Colonic mucosa (tissue), 4 donors: Measurements from ENCODE around the gene PTGIS. TPM values are rescaled to one million over a fixed set of nuclear protein-coding genes. Genes with fewer than 3 reads are reported as not detected.

ENCODE experiments used
- DNase-seq: peaks from one replicate; pipeline ENCODE4 v3.0.0-alpha.2; 2020
- H3K27ac ChIP-seq: fragments of 200-600 bp; one replicate; pipeline ENCODE4 v1.8.0; 2021
- H3K27me3 ChIP-seq: fragments of 200-600 bp; one replicate; pipeline ENCODE4 v1.8.0; 2021
- H3K36me3 ChIP-seq: fragments of 200-600 bp; one replicate; pipeline ENCODE4 v1.8.0; 2021
- H3K4me1 ChIP-seq: fragments of 200-600 bp; one replicate; pipeline ENCODE4 v1.8.0; 2021; ENCODE audit warnings: mild to moderate bottlenecking
- H3K4me3 ChIP-seq: fragments of 200-600 bp; one replicate; pipeline ENCODE4 v1.8.0; 2021
- H3K9ac ChIP-seq, 2 donors: one replicate each; pipeline ENCODE4 v1.7.0; 2013; ENCODE audit warnings: control low read depth in 2 of 2, low read depth in 2 of 2, low read length in 2 of 2
- H3K9me3 ChIP-seq: fragments of 200-600 bp; one replicate; pipeline ENCODE4 v1.8.0; 2021
- CTCF ChIP-seq: fragments of 200-600 bp; IDR thresholded peaks from one replicate; pipeline ENCODE4 v1.8.0; 2022; ENCODE audit warnings: antibody characterized with exemption, mild to moderate bottlenecking
- intact Hi-C: fragments of 100-400 bp; cut with DNase I; formaldehyde crosslinking; loops from one replicate; pipeline ENCODE4 v1.14.1; 2022
- total RNA-seq, 2 donors: library from RNA; stranded (reverse); fragmentation: NEBNext Ultra II Directional in 1 of 2; extraction: Animal tissue kit (Norgen Biotek cat#: 25700) in 1 of 2; gene quantifications; one replicate each; pipeline ENCODE4 v1.2.1, GENCODE V29; 2021
- donor health status: healthy.
- donor health status: DM: no; HTN: no; CAD: no.
- donor health status: DM: no; HTN: no; CAD: no.

PTGIS gene
- total RNA-seq, 2 donors from 2014 or later, result 0.94 to 8.0 TPM

GRCh38 chr20:49516916-49517804, 50.8 kb downstream of the PTGIS start:
- H3K27ac ChIP-seq, result no peak overlapping the region
- no peaks in the 10 kb centered on the region for H3K9me3 ChIP-seq
- no peaks in the 10 kb centered on the region for H3K36me3 ChIP-seq
- H3K9ac ChIP-seq, result no peak overlapping the region
- DNase-seq, result no peak
- intact Hi-C loops, result no loop called here
- TF ChIP-seq CTCF, result no peak
- no peaks in the 10 kb centered on the region for H3K27me3 ChIP-seq
- H3K4me1 ChIP-seq, result no peaks in the 10 kb centered on the region
- no peak overlapping the region for H3K4me3 ChIP-seq

GRCh38 chr20:49515586-49515985, 52.4 kb downstream of the PTGIS start:
- intact Hi-C loops, result no loop called here
- Histone ChIP-seq H3K27me3 (no peaks in the 10 kb centered on the region), H3K9me3 (no peaks in the 10 kb centered on the region), H3K9ac (no peak overlapping the region), H3K36me3 (no peaks in the 10 kb centered on the region), H3K27ac (no peak overlapping the region), H3K4me1 (no peaks in the 10 kb centered on the region), H3K4me3 (no peak overlapping the region)
- TF ChIP-seq CTCF, result no peak
- DNase-seq, result no peak

GRCh38 chr20:49513517-49513916, 54.4 kb downstream of the PTGIS start:
- H3K9me3 ChIP-seq, result no peaks in the 10 kb centered on the region
- no peaks in the 10 kb centered on the region for H3K36me3 ChIP-seq
- no peaks in the 10 kb centered on the region for H3K4me1 ChIP-seq
- H3K27me3 ChIP-seq, result no peaks in the 10 kb centered on the region
- intact Hi-C loops, result no loop called here
- DNase-seq, result no peak
- H3K4me3 ChIP-seq, result no peak overlapping the region
- no peak overlapping the region for H3K27ac ChIP-seq
- no peak for TF ChIP-seq CTCF
- H3K9ac ChIP-seq, result no peak overlapping the region

GRCh38 chr20:49513009-49513408, 54.9 kb downstream of the PTGIS start:
- intact Hi-C loops, result no loop called here
- Histone ChIP-seq H3K36me3 (no peaks in the 10 kb centered on the region), H3K4me3 (no peak overlapping the region), H3K9ac (no peak overlapping the region), H3K27me3 (no peaks in the 10 kb centered on the region), H3K4me1 (no peaks in the 10 kb centered on the region), H3K27ac (no peak overlapping the region), H3K9me3 (no peaks in the 10 kb centered on the region)
- no peak for TF ChIP-seq CTCF
- DNase-seq, result no peak

- Histone ChIP-seq H3K27me3 (no peaks in the 10 kb centered on the region), H3K27ac (no peak overlapping the region), H3K4me3 (no peak overlapping the region), H3K9me3 (no peaks in the 10 kb centered on the region), H3K9ac (no peak overlapping the region), H3K4me1 (no peaks in the 10 kb centered on the region), H3K36me3 (no peaks in the 10 kb centered on the region)
- DNase-seq, result no peak
- intact Hi-C loops, result no loop called here
- TF ChIP-seq CTCF, result no peak
Measured at GRCh38 chr20:49511788-49512525, 56.0 kb downstream of the PTGIS start.
